Naive thymus-derived CD8-positive, alpha-beta T cell (primary cell): ENCODE data around the gene PPP5C. TPM values are rescaled to one million over a fixed set of nuclear protein-coding genes. Genes with fewer than 3 reads are reported as not detected.
A peak's percentile ranks its signal among the peaks of the same experiment; 100 is the strongest.

ENCODE experiments used
- ATAC-seq, 2 donors: fragments of 150-1000 bp; cut with Tn5 transposase in 1 of 2; sonication (Bioruptor Pico), chemical (Tn5 transposase) in 1 of 2; 1 replicate in 1 of 2; 2 replicates in 1 of 2; pipeline ENCODE4 v1.10.0; 2021; ENCODE audit warnings: mild to moderate bottlenecking in 2 of 2, moderate library complexity in 2 of 2
- POLR2A ChIA-PET: fragments of 350-600 bp; sonication (Branson Sonifier 250); formaldehyde crosslinking; loops from one replicate; lab custom pipeline; 2021; ENCODE audit warnings: antibody characterized with exemption; lab: Charles Lee
- DNase-seq, 10 donors: peaks; one replicate each; pipeline versions ENCODE4 v3.0.0 to v3.0.0-alpha.2; 2020 to 2022
- H3K27ac Mint-ChIP-seq, 10 donors: one replicate each; pipeline ENCODE4 v1.8.0; 2020 to 2022; ENCODE audit warnings: mild to moderate bottlenecking in 10 of 10, mixed read lengths in 10 of 10, moderate library complexity in 4 of 10, inconsistent platforms in 1 of 10
- H3K27me3 Mint-ChIP-seq, 5 donors: one replicate each; pipeline ENCODE4 v1.8.0; 2021 to 2022; ENCODE audit warnings: mixed read lengths in 5 of 5
- H3K36me3 Mint-ChIP-seq, 3 donors: one replicate each; pipeline ENCODE4 v1.8.0; 2020 to 2022; ENCODE audit warnings: mixed read lengths in 3 of 3, mild to moderate bottlenecking in 2 of 3, inconsistent platforms in 1 of 3
- H3K4me1 Mint-ChIP-seq, 4 donors: one replicate each; pipeline ENCODE4 v1.8.0; 2021 to 2022; ENCODE audit warnings: mixed read lengths in 4 of 4
- H3K4me3 Mint-ChIP-seq, 10 donors: one replicate each; pipeline ENCODE4 v1.8.0; 2020 to 2022; ENCODE audit warnings: mild to moderate bottlenecking in 10 of 10, mixed read lengths in 10 of 10, moderate library complexity in 6 of 10, inconsistent platforms in 1 of 10
- H3K9me3 Mint-ChIP-seq, 9 donors: one replicate each; pipeline ENCODE4 v1.8.0; 2020 to 2022; ENCODE audit warnings: mixed read lengths in 9 of 9, mild to moderate bottlenecking in 3 of 9, inconsistent platforms in 1 of 9, moderate library complexity in 1 of 9
- polyA plus RNA-seq, 3 donors: library from polyadenylated mRNA; unstranded; fragments of 300-500 nt; fragmentation: Illumina TruSeq; gene quantifications; one replicate each; pipeline ENCODE4 v1.2.3, GENCODE V29; 2021
- total RNA-seq, 8 experiments: library from RNA in 2 of 8; stranded (reverse) in 2 of 8; gene quantifications; one replicate each; pipeline ENCODE4 v1.2.3 and lab custom pipeline; 2021 to 2026

PPP5C gene
- total and polyA plus RNA-seq, 5 experiments from 2014 or later = 20.8 to 47.7 (median 35.7) TPM

DNA sequence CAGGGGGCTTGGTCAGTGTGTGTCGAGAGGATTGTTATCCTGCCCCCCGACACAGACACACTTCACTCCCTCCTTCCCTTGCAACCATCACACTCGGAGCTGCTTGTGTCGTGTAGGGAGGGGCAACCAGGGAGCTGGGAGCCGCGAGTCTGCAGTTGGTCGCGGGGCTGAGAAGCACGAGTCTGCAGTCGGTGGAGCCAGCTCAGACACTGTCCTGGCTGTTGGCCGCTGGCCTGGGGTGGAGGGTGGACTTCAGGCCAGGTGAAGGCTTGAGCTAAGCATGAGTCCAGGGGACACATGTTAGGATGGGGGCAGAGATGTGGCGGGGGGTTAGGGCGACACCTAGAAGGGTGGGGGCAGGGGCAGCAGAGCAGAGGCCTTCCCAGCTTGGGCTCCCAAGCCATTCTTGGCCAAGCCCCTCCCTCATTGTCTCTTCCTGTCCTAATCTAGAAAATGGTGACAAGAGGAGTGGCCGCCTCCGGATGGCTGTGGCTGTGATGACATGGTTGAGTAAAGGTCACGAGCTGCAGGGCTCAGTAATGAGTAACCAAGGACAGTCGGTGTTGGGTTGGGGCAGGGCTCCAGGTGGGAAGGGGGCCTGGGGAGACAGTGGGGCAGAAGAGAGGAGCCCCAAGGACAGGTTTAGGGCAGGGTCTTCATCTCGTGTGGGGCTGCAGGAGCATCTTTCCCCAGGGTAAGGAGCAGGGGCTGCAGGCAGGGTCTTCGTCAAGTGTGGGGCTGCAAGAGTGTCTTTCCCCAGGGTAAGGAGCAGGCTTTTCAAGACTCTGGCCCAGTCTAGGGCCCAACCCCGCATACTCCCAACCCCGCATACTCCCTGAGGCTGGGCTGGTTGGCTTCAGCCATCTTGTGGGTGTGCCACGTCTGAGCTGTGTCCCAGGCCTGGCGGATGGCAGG, 8.6 kb downstream of the PPP5C start:
- DNase-seq (no peak), ATAC-seq (no peak)
- Mint-ChIP-seq H3K27ac (peak overlapping the region in 5 of 10 donors; percentile 10 to 73 (median 63)), H3K27me3 (no peaks in the 10 kb centered on the region), H3K9me3 (no peaks in the 10 kb centered on the region), H3K36me3 (peaks cover 0 to 56% (median 5%) of the 10 kb centered on the region in 3 donors), H3K4me3 (peak overlapping the region in 1 of 10 donors; percentile 26), H3K4me1 (peaks cover 17 to 73% (median 59%) of the 10 kb centered on the region in 4 donors)
- POLR2A ChIA-PET = no interaction called here

DNA sequence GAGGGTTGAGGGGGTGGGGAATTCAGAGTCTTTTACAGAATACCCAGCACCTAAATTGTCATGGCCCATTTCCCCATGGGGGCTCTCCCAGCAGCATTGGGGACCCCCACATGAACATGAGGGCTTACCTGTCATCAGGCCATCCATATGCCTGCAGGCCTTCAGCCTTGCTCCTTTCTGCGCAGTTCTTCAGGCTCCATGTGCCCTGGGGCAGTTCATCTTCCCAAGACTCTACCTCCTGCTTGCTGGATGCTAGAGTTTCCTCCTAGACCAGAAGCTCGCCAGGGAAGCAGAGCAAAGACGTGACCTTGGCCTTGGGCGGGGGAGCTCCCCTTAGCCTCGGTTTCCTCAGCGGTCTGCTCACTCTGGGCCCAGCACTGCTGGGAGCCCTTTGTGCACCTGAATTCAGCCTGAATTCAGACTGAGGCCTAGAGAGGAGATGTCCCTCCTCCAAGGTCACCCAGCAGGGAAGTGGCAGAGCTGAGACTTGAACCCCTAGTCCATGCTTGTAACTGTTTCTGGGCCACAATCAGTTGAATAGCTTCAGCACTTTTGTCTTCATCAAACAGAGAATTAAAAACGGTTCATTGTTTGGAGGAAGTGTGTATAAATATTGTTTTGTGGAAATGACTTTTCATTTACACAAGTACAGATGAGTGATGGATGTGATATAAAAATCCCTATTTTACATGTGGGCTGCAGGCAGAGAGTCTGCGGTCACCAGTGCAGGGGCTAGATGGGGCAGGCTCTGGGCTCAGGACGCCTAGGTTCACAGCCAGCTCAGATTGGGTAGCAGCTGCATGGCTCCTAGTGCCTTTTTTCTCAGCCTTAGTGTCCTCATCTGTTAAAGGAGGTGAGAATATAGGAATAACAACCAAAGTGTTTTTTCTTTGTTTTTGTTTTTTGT, 9.5 kb downstream of the PPP5C start:
- no peak for ATAC-seq
- Mint-ChIP-seq H3K4me3 (no peak overlapping the region), H3K9me3 (no peaks in the 10 kb centered on the region), H3K36me3 (peaks cover 0 to 59% (median 5%) of the 10 kb centered on the region in 3 donors), H3K27me3 (no peaks in the 10 kb centered on the region), H3K27ac (peak overlapping the region in 7 of 10 donors; percentile 13 to 63 (median 52)), H3K4me1 (peaks cover 12 to 71% (median 57%) of the 10 kb centered on the region in 4 donors)
- POLR2A ChIA-PET = interaction anchor here (1.6 kb wide), 1 partner anchor 12 kb away, joined by 4 read pairs; no protein-coding TSS in a partner anchor
- no peak for DNase-seq

DNA sequence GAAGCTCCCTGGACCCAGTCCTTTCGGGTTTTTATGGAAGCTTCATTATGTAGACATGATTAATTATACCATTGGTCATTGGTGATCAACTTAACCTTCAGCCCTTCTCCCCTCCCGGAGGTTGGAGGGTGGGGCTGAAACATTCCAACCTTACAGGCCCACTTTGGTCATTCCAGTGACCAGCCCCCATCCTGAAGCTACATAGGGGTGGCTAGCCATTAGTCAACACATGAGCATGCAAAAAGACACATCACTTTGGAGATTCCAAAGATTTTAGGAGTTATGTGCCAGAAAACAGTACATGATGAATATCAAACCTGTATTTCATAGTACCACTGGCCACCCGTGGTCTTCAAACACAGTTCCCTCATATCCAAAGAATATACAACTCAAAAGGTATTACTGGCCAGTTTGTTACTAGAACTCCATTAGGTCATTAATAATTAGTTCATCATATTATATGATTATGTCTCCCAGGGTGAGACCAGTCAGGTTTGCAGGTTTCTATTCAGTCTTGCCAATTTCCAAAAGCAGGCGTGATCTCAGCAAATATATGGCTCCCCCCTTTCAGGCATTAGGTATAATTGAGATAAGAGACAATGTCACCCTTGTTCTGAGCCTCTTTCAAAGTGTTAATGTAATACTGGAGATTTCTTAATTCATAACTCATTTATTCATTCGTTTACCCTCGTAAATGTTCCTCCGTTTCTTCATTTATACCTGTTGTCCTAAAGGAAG, 11.1 kb downstream of the PPP5C start:
- no peak for ATAC-seq
- Mint-ChIP-seq H3K36me3 (peaks cover 0 to 59% (median 8%) of the 10 kb centered on the region in 3 donors), H3K27me3 (no peaks in the 10 kb centered on the region), H3K27ac (no peak overlapping the region), H3K9me3 (no peaks in the 10 kb centered on the region), H3K4me1 (peaks cover 10 to 69% (median 53%) of the 10 kb centered on the region in 4 donors), H3K4me3 (no peak overlapping the region)
- DNase-seq = no peak
- POLR2A ChIA-PET = interaction anchor here (1.6 kb wide), 1 partner anchor 10 kb away, joined by 4 read pairs; no protein-coding TSS in a partner anchor

DNA sequence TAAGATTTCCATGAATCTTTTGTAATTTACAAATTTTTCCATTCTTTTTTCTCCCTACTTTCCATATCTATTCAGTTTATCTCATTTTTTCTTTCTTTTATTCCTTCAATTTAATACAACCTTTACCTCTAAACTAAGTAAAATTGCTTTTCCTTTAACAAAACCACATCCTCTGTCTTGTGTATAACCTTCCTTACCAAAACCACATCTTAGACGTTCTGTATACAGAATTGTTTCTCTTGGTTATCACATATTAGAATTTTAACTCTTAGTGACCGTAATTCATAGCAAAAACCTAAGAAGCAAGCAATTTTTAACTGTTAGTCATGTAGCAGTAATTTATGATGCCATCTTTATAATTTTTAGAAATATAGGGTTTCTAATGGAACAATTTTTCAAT, 15.0 kb downstream of the PPP5C start:
- H3K36me3 Mint-ChIP-seq = peaks cover 5 to 48% (median 10%) of the 10 kb centered on the region in 3 donors
- peaks cover 15 to 65% (median 49%) of the 10 kb centered on the region in 4 donors for H3K4me1 Mint-ChIP-seq
- no peaks in the 10 kb centered on the region for H3K9me3 Mint-ChIP-seq
- DNase-seq = peak in 3 of 10 donors; percentile 62 to 70 (median 66)
- H3K4me3 Mint-ChIP-seq = peak overlapping the region; percentile 65 to 88 (median 82)
- POLR2A ChIA-PET = interaction anchor here (0.6 to 0.7 kb wide), 3 partner anchors 23 to 1892 kb away, joined by 3 to 4 read pairs (median 3); no protein-coding TSS in a partner anchor
- no peaks in the 10 kb centered on the region for H3K27me3 Mint-ChIP-seq
- peak overlapping the region in 4 of 10 donors; percentile 0 to 41 (median 22) for H3K27ac Mint-ChIP-seq
- peak; percentile 75 to 98 for ATAC-seq

DNA sequence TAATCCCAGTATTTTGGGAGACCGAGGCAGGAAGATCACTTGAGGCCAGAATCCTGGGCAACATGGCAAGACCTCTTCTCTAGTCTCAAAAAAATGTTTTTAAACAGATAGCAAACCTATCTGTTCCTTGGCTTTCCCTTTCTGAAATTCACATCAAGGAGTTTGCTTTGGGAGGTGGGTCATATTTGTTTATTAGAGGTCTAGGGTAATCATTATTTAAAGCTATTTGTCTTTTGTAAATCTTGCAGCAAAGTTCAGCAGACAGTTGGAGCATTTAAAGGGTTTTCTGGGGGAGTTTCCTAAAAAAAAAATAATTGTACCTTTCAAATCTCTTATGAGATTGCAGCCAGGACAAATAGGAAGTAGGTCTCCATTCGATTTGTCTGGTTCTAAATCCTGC, 17.5 kb downstream of the PPP5C start:
- peaks cover 12 to 51% (median 41%) of the 10 kb centered on the region in 4 donors for H3K4me1 Mint-ChIP-seq
- POLR2A ChIA-PET = interaction anchor here (0.6 kb wide), 1 partner anchor 32 kb away, joined by 3 read pairs; no protein-coding TSS in a partner anchor
- no peak overlapping the region for H3K27ac Mint-ChIP-seq
- ATAC-seq = no peak
- peaks cover 5 to 43% (median 10%) of the 10 kb centered on the region in 3 donors for H3K36me3 Mint-ChIP-seq
- H3K9me3 Mint-ChIP-seq = no peaks in the 10 kb centered on the region
- H3K4me3 Mint-ChIP-seq = no peak overlapping the region
- no peak for DNase-seq
- H3K27me3 Mint-ChIP-seq = no peaks in the 10 kb centered on the region

DNA sequence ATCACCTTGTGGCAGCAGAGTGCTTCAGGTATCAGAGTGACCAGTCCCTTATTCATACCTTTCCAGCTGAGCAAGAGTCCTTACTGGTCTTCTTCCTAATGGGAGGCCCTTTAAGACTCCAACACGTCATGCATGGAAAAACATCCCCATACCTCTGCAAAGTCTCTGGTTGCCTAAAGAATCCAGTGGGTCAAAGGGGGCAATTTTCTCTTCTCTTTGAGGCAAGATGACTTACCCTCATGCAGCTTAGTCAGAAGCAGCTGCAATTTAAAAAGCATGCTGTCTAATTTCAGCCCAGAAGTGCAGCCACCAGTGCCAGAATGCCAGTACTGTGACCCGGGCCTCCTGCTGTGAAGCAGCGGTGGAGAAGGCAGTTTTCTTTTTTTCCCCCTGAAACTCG, 18.7 kb downstream of the PPP5C start:
- DNase-seq (no peak), ATAC-seq (no peak)
- peaks cover 5 to 40% (median 10%) of the 10 kb centered on the region in 3 donors for H3K36me3 Mint-ChIP-seq
- no peaks in the 10 kb centered on the region for H3K27me3 Mint-ChIP-seq
- H3K9me3 Mint-ChIP-seq = no peaks in the 10 kb centered on the region
- H3K27ac Mint-ChIP-seq = peak overlapping the region in 1 of 10 donors; percentile 71
- H3K4me3 Mint-ChIP-seq = no peak overlapping the region
- H3K4me1 Mint-ChIP-seq = peaks cover 13 to 48% (median 39%) of the 10 kb centered on the region in 4 donors
- POLR2A ChIA-PET = no interaction called here

DNA sequence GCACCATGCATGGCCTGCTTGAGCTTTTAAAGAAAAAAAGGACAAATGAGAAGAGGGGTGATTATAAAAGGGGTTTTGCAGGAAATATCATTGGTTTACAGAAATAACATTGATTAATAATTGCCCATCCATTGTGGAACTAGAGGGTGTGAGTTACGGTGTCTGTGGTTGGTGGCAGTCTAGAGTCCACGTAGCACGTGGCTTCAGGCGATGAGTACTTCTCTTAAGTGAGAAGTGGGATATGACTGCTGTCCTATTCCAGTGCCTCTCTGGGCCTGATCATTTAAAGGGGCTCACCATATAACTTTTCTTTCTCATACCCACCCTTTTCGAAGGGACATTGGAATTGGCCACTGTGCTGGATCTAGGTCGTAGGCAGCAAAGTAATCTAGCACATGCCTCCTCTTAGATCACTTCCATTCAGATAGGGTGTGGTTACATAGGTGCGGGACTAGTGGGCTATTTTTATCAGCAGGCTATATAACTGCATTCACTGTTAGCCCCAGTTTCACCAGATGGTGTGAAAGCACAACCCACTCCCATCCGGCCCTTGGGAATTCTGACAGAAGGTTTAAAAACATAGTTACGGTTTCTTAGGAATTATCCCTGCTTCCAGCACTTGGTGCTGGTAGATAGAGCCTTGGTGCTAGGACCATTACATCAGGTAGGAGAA, 19.9 kb downstream of the PPP5C start:
- Mint-ChIP-seq H3K27me3 (no peaks in the 10 kb centered on the region), H3K9me3 (no peaks in the 10 kb centered on the region), H3K4me3 (no peak overlapping the region), H3K36me3 (peaks cover 5 to 40% (median 9%) of the 10 kb centered on the region in 3 donors), H3K27ac (peak overlapping the region in 2 of 10 donors; percentile 9 to 49), H3K4me1 (peaks cover 18 to 50% (median 40%) of the 10 kb centered on the region in 4 donors)
- no peak for DNase-seq
- no peak for ATAC-seq
- POLR2A ChIA-PET = no interaction called here

DNA sequence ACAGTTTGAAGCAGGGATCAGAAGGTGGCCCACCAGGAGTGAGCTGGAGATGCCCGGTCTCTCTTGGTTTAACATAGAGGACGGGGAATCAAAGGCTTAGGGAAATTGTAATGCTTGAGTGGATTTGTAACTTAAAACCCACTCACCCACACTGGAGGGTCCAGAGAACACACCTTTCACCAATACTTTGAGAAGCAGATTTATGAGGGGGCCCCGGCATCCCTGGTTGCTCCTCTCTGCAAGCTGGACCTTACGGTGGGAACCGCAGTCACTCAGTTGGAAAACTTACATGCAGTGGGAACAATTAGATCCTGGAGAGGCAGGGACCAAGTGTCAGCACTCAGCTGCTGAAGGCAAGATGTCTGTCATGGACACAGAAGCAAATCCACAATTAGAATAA, 20.5 kb downstream of the PPP5C start:
- ATAC-seq (no peak), DNase-seq (no peak)
- H3K36me3 Mint-ChIP-seq = peaks cover 5 to 45% (median 7%) of the 10 kb centered on the region in 3 donors
- H3K4me3 Mint-ChIP-seq = no peak overlapping the region
- peaks cover 16 to 51% (median 40%) of the 10 kb centered on the region in 4 donors for H3K4me1 Mint-ChIP-seq
- peak overlapping the region in 1 of 10 donors; percentile 9 for H3K27ac Mint-ChIP-seq
- POLR2A ChIA-PET = no interaction called here
- no peaks in the 10 kb centered on the region for H3K27me3 Mint-ChIP-seq
- no peaks in the 10 kb centered on the region for H3K9me3 Mint-ChIP-seq

DNA sequence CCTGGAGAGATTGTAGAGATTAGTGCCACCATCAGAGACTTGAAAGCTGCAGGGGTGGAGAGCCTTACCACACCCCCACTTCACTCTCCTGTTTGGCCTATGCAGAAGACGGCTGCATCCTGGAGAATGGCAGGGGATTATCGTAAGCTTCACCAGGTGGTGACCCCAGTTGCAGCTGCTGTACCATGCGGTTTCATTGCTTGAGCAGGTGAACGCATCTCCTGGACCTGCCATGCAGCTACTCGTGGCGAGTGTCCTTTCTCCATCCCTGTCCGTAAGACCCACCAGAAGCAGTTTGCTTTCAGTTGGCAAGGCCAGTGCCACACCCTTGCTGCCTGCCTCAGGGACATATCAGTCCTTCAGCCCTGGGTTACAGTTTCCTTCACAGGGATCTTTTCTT, 21.2 kb downstream of the PPP5C start:
- Mint-ChIP-seq H3K27ac (no peak overlapping the region), H3K4me3 (no peak overlapping the region), H3K36me3 (peaks cover 5 to 46% (median 7%) of the 10 kb centered on the region in 3 donors), H3K4me1 (peaks cover 16 to 52% (median 40%) of the 10 kb centered on the region in 4 donors), H3K27me3 (no peaks in the 10 kb centered on the region), H3K9me3 (no peaks in the 10 kb centered on the region)
- no peak for ATAC-seq
- POLR2A ChIA-PET = interaction anchor here (0.5 to 1.2 kb wide), 2 partner anchors 11 to 72 kb away, joined by 4 read pairs; no protein-coding TSS in a partner anchor
- DNase-seq = no peak

DNA sequence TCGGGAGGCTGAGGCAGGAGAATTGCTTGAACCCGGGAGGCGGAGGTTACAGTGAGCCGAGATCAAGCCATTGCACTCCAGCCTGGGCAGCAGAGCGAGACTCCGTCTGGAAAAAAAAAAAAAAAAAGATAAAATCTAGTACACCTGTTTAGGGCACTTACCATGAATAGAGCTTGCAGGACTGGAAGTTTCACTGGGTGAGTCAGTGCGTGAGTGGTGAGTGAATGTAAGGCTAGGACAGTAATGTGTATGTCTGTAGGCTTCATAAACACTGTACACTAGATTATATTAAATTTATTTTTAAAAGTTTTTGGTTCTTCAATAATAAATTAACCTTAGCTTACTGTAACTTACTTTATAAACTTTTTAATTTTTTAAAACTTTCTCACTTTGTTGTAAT, 22.9 kb downstream of the PPP5C start:
- no peak for ATAC-seq
- Mint-ChIP-seq H3K4me3 (no peak overlapping the region), H3K27me3 (no peaks in the 10 kb centered on the region), H3K27ac (no peak overlapping the region), H3K36me3 (peaks cover 0 to 36% (median 0%) of the 10 kb centered on the region in 3 donors), H3K4me1 (peaks cover 12 to 47% (median 30%) of the 10 kb centered on the region in 4 donors), H3K9me3 (no peaks in the 10 kb centered on the region)
- POLR2A ChIA-PET = interaction anchor here (0.6 kb wide), 2 partner anchors 121 to 386 kb away, joined by 3 to 4 read pairs; no protein-coding TSS in a partner anchor
- DNase-seq = no peak

DNA sequence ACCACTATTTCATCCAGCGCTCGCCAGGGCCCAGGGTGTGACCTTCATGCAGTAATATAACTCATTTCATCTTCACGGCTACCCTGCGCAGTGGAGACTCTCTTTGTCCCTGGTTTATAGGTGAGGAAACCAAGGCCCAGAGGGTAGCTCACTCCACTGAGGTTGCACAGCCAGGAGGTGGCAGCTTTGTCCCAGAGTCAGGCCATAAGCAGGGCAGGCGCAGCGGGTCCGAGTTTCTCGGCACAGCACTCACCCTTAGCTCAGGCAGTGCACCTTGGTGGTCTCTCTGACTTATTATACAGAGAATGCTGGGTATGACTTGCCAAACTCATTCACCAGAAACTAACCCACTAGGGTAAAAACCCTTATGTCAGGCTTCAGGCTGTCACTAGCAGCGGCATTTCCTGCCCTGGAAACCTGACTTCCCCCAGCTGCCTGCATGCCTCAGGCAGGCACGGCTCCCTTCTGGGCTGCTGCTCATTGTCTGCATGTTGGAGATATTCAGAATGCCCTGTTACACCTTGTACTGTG, 24.5 kb downstream of the PPP5C start:
- POLR2A ChIA-PET = interaction anchor here (0.6 kb wide), 1 partner anchor 178 kb away, joined by 3 read pairs; no protein-coding TSS in a partner anchor
- no peak for ATAC-seq
- Mint-ChIP-seq H3K27me3 (no peaks in the 10 kb centered on the region), H3K36me3 (peaks cover 0 to 40% (median 0%) of the 10 kb centered on the region in 3 donors), H3K4me3 (peak overlapping the region in 2 of 10 donors; percentile 22 to 58), H3K9me3 (no peaks in the 10 kb centered on the region), H3K4me1 (peaks cover 15 to 37% (median 25%) of the 10 kb centered on the region in 4 donors), H3K27ac (peak overlapping the region in 6 of 10 donors; percentile 24 to 82 (median 62))
- peak in 2 of 10 donors; percentile 16 to 32 for DNase-seq
